GM12878 (cell line): ENCODE results near the gene MFSD1.

Source experiments
- BRCA1 ChIP-seq: IDR thresholded peaks from 2 replicates; pipeline ENCODE4 v1.6.1; 2011; ENCODE audit warnings: low read depth, low read length, improper control_type of control experiment
- GABPA ChIP-seq: IDR thresholded peaks from 2 replicates; pipeline ENCODE4 v1.6.1; 2014; ENCODE audit warnings: antibody characterized with exemption, low read depth, mild to moderate bottlenecking, inconsistent platforms
- MYC ChIP-seq: IDR thresholded peaks from 2 replicates; pipeline ENCODE4 v1.6.1; 2011; ENCODE audit warnings: mild to moderate bottlenecking, low read length, moderate library complexity, inconsistent platforms; ENCODE audit not compliant: insufficient read depth, insufficient replicate concordance, insufficient read length, severe bottlenecking
- SMAD1 ChIP-seq: fragments of 450-650 bp; IDR thresholded peaks from 2 replicates; pipeline ENCODE4 v1.6.1; 2018; ENCODE audit warnings: mild to moderate bottlenecking, low read depth; ENCODE audit not compliant: partially characterized antibody
- USF2 ChIP-seq: IDR thresholded peaks from 2 replicates; pipeline ENCODE4 v1.6.1; 2011; ENCODE audit warnings: low read depth, low read length, improper control_type of control experiment, borderline replicate concordance

GRCh38 chr3:158753854-158754253, 48.0 kb upstream of the MFSD1 start:
- TF ChIP-seq MYC (no peak), USF2 (no peak), SMAD1 (no peak), BRCA1 (no peak), GABPA (no peak)
